ENCODE data around the gene TDRD3.

Gene TDRD3

DNA sequence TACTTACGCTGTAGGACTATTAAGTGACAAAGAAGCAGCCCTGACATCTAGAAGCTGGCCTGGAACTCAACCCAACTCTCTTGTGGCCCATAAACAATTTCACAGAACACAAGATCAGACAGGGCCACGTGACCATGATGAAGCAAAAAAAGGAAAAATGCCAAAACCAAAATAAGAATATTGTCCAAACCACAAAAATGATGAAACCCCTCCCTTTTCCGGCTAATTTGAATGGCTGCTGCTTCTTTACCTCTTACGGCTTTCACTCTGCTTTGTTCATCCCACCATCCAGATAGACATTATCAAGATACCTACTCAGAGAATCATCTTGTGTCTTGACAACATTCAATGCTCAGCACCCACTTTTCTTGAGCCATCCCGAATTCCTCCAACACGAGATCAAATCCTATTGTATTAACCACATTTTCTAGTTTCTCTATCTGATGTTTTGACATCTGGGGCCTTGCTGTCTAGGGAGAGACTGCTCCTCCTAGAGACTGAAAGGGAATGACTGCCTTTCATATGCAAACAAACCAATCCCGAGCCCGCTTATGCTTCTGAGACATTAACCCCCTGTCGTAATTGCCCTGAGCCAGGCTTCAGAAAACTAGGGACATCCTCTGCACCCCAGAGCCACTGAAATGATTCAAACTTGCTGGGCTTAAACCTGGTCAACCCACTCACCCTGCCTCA lies 186.3 kb downstream of the TDRD3 start:
- no peak for DNase-seq

DNA sequence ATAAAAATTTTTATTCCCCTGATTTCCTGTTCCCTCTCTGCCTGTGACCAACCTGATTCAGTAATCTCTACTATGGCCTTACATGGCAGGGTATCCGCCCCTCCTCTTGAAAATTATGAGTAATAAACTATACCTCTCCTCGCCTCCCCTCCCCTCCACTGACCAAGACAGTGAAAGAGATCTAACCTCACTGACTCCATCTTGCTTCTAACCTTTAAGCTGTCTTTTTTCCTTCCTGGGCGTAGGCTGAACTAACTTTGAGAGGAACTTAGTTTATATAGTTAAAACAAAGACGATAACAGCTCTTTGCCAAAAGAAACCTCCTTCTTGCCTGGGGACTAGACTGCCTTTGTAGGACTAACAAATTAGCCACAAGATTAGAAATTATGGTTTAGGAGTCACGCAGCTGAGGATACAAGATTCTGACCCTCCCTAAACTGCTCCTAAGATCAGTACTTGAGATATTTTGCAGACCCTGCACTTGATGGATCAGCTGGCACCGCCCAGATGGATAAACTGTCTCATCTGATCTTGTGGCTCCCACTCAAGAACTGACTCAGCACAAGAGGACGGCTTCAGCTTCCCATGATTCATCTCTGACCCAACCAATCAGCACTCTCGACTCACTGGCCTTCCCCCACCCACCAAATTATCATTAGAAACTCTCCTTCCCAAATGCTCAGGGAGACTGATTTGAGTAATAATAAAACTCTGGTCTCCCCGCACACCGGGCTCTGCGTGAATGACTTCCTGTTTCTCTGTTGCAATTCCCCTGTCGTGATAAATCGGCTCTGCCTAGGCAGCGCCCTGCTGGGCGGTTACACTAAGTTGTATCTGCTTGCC lies 187.1 kb downstream of the TDRD3 start:
- DNase-seq, result no peak

DNA sequence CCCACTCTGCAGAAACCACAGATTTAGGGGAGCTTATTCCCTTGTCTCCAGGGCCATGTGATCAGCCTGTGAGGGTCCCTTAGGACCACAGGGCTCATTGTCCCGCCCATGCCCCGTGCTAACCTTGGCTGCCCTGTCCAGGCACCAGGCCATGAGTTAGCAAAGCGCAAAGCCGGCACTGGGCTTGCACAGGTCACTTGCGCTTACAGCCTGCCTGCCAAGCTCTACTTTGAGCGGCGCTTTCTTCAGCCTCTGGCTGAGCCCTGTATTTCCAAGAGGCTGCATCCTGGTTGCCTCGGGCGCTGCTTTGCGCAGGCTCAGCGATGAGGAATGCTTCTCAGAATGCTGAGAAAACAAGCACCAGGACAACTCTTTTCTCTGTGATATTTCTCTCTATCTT lies 188.0 kb downstream of the TDRD3 start:
- DNase-seq, result no peak

DNA sequence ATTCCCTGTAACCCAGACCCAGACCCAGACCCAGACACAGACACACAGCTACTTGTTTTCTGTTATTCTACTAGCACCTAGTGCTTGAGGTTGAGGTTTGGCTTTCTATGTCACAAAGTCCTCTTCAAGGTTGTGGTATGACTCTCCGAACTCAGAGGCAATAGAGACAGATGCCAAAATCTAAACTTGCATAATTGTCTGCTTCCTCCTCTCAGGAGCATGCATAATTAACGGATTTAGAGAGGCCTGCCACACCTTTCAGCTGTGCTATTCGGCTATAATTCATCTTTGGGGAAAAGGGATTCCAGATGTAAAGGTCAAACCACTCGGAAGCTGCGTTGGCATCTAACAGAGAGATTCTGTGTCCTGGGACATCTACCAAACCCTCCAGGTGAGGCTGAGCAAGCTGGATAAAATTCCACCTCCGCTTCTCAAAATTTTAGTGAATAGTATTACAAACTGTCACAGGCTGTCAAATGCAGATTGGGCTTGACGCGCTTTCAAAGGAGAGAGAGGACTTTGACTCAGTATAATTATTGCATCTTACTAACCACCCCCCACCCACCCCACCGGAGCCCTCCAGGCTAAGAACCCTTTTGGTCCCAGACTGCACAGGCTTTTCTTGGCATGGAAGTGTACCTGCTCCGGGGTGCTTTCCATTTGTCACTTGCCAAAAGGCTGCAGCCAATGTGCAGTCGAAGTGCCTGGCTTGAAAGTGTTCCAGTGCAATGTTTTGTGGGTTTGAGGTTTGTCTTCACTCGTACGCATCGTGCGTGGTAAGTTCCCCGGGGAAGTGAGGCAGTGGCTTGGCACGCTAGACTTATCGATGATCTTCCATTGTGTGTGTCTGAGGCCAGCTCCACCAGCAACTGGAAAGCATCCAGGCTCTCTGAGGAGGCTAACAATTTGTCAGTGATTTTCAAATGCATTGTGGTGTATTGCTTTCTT lies 194.1 kb downstream of the TDRD3 start:
- DNase-seq, result no peak

DNA sequence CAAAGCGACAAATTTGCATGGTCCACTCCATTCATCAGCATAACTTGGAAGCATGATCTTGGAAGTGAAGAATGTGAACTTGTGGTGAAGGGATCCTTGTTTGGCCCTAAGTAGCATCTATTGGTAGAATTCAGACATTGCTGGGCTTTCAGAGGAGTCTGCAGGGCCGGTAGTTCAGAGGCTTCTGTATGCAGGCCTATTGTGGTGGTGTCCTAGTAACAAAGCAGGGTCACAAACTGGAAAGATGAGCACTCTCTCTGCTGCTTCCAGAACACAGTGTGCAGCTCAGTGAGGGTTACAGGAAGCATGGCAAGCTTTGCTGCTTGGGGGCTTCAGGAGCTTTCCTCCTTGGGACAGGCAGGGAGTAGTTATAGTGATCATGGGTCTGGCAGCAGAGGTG lies 206.0 kb downstream of the TDRD3 start:
- DNase-seq, result no peak

DNA sequence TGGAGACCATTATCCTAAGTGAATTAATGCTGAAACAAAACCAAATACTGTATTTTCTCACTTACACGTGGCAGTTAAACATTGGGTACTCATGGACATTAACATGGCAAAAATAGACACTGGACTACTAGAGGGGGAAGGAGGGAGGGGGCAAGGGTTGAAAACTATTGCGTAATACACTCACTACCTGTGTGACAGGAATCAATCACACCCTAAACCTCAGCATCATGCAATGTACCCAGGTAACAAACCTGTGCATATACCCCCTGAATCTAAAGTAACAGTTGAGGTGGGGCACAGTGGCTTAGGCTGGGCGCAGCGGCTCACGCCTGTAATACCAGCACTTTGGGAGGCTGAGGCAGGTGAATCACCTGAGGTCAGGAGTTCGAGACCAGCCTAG lies 207.0 kb downstream of the TDRD3 start:
- no peak for DNase-seq

DNA sequence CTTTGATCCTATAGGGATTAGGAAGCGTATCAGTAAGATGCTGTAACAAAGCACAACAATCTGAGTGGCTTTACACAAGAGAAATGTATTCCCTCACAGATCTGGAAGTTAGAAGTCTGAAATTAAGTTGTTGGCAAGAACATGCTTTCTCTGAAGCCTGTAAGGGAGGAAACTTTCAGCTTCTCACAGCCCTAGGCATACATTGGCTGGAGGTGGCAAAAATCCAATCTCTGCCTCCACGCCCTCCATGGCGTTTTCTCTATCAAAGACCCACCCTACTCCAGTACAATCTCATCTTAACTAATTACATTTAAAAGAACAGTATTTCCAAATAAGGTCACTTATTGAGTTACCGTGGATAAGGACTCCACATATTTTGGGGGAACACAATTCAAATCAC lies 211.9 kb downstream of the TDRD3 start:
- no peak for DNase-seq

DNA sequence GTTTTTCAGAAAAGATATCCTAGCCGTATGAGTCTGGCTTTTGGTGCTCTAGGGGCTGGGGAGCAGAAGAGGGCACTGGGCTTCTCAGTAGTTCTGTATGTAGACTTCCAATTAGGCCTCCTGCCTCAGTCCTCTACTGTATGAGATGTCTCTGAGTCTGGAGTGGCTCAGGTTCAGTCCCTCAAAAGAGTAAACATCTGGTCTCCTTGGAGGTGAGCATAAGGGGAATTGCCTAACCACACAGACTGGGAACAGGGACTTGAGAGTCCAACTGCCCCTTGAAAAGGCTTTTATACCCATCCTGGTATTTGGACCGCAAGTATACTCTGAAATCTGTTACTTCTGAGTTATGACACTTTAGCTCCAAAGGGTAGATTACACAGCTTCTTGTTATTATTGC lies 214.5 kb downstream of the TDRD3 start:
- DNase-seq, result no peak

DNA sequence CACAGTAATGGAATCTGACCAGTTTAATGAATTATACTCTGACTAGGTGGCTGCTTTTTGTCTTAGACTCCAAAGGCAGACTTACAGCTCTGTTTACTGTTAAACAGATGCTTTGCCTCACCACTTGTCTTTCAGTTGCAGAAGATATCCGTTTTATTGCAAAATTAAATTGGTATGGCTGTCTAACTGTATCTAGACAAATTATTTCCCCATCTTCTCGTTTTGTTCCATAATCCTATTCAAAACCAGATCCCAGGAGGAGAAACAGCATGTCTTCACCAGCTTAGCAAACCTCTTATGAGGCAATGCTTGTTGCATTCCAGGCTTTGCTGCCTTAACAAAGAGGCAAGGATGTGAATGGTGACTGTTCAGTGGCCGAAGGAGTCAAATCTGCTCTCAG lies 215.6 kb downstream of the TDRD3 start:
- DNase-seq, result no peak

DNA sequence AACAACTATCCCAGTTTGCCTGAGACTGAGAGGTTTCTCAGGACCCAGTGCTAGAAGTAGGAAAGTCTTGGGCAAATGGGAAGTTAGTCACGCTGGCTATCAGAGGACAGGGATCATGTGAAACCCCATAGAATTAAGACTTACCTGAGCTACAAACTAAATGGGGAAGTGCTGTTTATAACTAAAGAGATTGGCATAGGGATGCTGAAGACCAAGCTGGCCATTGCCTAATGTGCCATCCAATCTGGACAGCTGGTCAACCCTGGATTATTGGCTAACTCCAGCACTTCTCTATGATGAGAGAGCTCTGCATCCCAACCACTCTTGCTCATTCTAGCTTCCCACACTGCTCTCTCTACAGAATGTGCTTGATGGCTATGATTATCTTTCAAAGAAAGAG lies 216.1 kb downstream of the TDRD3 start:
- DNase-seq, result no peak

DNA sequence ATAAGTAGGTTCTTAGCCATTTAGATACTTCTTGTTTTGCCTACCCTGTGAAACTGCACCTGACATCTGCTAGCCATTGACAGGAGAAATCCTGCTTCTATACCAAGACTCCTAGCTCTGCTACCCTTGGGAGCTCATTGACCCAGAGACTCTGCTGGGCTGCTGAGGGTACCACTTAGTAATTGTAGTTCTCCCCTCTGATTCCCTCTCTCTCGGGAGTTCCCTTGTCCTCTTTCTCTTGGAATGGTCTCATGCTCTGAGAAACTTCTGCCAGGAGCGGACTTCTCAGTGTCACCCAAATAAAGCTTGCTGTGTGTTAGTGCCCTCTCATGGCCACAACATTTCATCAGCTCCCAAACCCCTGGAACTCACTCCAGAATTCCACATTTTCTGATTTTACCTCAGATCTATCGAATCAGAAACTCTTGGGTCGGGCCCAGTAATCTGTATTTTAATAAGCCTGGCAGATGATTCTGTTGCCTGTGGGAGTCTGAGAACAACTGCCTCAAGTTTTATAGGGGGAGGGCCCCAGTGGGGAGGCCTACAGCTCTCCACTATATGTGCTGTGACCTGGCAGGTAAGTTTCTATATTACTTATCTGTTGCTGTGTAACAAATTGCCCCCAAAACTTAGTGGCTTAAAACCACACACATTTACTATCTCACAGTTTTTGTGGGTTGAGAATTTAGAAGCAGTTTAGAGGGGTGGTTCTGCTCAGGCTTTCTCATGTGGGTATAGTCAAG lies 221.1 kb downstream of the TDRD3 start:
- no peak for DNase-seq

DNA sequence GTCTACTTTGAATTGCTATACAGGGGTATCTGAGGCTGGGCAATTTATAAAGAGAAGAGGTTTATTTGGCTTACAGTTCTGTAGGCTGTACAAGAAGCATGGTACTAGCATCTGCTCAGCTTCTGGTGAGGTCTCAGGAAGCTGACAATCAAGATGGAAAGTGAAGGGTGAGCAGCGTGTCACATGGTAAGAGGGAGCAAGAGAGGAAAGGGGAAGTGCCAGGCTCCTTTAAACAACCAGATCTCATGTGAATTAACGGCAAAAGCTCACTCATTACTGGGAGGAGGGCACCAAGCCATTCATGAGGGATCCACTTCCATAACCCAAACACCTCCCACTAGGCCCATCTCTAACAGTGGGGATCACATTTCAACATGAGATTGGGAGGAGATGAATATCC lies 222.4 kb downstream of the TDRD3 start:
- DNase-seq, result no peak

DNA sequence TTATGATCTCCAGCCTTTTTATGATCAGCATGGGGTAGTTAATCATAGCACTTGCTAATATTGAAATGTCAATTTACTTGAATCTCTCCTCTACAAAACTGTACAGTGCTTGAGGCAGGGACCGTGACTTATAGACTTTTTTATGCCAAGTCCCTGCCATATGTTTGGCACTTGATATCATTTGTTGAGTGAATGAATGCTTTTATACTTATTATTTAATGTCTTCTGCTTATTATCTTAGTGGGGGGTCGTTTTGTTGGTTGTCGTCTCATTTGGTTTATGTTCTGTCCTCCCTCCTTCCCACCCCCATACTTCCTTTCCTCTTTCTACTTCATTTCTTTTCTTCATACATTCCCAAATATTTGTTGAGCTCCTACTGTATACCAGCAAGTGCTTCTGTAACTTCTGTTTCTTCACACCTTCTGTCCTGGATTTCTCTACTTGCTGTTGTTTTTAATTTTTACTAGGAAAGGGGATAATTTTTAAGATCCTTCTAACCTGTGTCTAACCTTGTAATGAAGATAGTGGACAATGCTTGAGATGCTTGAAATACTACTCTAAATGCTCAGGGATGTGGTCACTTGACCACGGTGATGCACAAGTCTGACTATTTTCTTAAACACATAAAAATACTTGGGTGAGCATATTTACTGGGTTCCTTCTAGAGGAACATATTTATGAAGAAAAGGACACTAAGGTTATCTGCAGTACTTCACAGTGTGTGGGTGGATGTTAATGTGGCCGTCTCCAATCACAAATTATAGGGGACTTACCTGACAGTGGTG lies 223.8 kb downstream of the TDRD3 start:
- DNase-seq, result no peak

DNA sequence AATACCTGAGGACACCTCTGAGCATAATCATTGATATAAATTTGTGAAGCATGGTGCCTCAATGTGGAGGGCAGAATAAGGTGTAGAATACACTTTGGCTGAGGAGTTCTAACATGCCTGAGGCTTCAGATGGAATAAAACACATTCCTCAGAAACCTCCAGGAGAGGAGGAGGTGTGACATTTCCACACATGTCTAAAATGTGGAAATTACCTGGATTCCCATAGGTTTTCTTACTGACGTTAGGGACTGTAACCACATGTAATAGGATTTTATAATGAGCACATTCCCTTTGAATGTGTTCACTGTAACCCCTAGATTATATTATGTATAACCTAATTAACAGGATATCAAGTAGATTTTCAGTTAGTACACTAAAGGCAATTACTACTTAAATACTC lies 226.1 kb downstream of the TDRD3 start:
- no peak for DNase-seq
